ENCODE data around the gene CYFIP2.
"Not testable (repeated sequence)": the region's sequence is repeated elsewhere in the genome, so short reads cannot be mapped to it uniquely, and the experiment has no call there.

Gene CYFIP2

DNA sequence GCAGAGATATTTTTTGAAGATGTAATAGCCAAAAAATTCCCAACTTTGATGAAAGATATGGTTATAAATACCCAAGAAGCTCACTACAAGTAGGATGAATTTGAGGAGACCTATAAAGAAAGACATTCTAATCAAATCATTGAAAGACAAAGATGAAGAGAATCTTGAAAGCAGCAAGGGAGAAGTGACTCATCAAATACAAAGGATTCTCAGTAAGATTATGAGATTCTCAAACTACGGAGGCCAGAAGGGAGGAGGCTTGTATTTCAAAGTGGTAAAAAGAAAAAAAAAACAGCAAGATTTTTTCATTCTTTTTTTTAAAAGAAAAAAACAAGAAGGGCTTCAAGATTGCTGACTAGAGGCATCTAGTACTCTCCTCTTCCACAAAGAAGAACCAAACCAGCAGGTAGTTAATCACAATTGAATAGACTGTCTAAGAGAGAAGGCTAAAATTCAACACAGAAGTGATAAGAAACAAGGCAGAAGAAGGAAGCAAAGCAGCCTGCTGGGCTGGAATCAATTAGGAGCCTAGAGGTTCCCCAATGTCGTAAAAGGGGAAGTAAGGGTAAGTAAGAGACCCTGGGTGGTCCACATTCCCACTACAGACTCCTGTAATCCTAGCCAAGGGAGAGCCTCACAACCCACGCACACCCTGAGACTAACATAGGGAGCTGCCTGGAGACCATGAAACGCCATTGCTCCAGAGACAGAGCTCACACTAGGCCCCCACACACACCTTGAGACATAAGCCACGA lies 135.0 kb downstream of the CYFIP2 start:
- DNase-seq: no peak

DNA sequence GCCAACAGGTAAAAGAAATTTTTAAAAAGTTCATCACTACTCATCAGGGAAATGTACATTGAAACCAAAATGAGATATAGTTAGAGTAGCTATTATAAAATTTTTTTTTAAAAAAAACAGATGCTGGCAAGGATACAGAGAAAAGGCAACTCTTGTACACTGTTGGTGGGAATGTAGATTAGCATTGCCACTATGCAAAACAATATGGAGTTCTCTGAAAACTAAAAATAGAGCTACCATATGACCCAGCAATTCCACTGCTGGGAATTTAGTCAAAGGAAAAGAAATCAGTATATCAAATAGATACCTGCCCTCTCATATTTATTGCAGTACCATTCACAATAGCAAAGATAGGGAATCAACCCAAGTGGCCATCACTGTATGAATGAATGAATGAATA lies 149.9 kb downstream of the CYFIP2 start:
- no peak for DNase-seq

DNA sequence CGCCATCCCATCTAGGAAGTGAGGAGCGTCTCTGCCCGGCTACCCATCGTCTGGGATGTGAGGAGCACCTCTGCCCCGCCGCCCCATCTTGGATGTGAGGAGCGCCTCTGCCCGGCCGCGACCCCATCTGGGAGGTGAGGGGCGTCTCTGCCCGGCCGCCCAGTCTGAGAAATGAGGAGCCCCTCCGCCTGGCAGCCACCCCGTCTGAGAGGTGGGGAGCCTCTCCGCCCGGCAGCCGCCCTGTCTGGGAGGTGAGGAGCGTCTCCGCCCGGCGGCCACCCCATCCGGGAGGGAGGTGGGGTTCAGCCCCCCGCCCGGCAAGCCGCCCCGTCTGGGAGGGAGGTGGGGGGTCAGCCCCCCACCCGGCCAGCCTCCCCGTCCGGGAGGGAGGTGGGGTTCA lies 153.6 kb downstream of the CYFIP2 start:
- not testable (repeated sequence) for DNase-seq

DNA sequence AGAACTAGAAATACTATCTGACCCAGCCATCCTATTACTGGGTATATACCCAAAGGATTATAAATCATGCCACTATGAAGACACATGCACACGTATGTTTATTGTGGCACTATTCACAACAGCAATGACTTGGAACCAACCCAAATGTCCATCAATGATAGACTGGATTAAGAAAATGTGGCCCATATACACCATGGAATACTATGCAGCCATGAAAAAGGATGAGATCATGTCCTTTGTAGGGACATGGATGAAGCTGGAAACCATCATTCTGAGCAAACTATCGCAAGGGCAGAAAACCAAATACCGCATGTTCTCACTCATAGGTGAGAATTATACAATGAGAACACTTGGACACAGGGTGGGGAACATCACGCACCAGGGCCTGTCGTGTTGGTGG lies 164.0 kb downstream of the CYFIP2 start:
- not testable (repeated sequence) for DNase-seq

DNA sequence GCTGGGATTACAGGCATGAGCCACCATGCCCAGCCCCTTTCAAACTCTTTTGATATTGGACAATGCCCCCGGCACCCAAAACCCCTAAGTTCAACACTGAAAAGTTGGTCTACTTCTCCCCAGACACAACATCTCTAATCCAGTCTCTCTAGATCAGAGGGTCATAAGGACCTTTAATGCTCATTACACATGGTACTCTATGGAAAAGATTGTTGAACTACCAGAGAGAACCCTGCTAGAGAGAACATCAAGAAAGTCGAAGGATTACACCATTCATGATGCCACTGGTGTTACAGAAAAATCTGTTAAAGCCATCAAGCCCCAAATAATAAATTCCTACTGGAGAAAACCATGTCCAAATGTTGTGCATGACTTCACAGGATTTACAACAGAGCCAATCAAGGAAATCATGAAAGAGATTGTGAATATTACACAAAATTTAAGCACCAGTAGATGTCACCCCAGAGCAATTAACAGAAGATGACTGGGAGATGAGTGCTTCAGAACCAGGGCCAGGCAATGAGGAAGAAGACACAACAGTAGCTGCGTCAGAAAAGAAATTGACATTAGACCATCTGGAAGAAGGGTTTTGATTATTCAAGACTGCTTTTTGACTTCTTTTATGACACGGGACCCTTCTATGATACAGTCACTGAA lies 165.7 kb downstream of the CYFIP2 start:
- peak; percentile 30 for DNase-seq

GRCh38 chr5:157434096-157434495 lies 168.2 kb downstream of the CYFIP2 start:
- no peak for DNase-seq

GRCh38 chr5:157443041-157443549 lies 177.2 kb downstream of the CYFIP2 start:
- no peak for DNase-seq

- no peak for DNase-seq
These were observed 178.3 kb downstream of the CYFIP2 start for GRCh38 chr5:157444224-157444623.
